Neuronal stem cell (in vitro differentiated cells): ENCODE data around the gene GPR65.

Source experiments
- DNase-seq: peaks from one replicate; pipeline ENCODE4 v3.0.0-alpha.2; 2013; ENCODE audit warnings: low spot score
- H2AFZ ChIP-seq: one replicate; pipeline ENCODE4 v1.6.1; 2013; ENCODE audit warnings: mild to moderate bottlenecking, low read length, inconsistent platforms
- H2AK5ac ChIP-seq: 2 replicates; pipeline ENCODE4 v1.6.1; 2013; ENCODE audit warnings: low read depth, mild to moderate bottlenecking, inconsistent platforms, low read length, moderate library complexity, mixed read lengths
- H2BK120ac ChIP-seq: 2 replicates; pipeline ENCODE4 v1.6.1; 2013; ENCODE audit warnings: low read depth, mild to moderate bottlenecking, inconsistent platforms, low read length, moderate library complexity, mixed read lengths
- H2BK12ac ChIP-seq: one replicate; pipeline ENCODE4 v1.6.1; 2013; ENCODE audit warnings: low read length, inconsistent platforms
- H2BK15ac ChIP-seq: 2 replicates; pipeline ENCODE4 v1.6.1; 2013; ENCODE audit warnings: mild to moderate bottlenecking, low read length, inconsistent platforms, mixed read lengths
- H2BK5ac ChIP-seq: one replicate; pipeline ENCODE4 v1.6.1; 2013; ENCODE audit warnings: inconsistent platforms, mild to moderate bottlenecking, low read length, moderate library complexity
- H3K14ac ChIP-seq: one replicate; pipeline ENCODE4 v1.6.1; 2013; ENCODE audit warnings: low read length, inconsistent platforms
- H3K18ac ChIP-seq: 2 replicates; pipeline ENCODE4 v1.6.1; 2013; ENCODE audit warnings: low read length, inconsistent platforms
- H3K23ac ChIP-seq: 2 replicates; pipeline ENCODE4 v1.6.1; 2013; ENCODE audit warnings: low read depth, mild to moderate bottlenecking, mixed read lengths, low read length, inconsistent platforms; ENCODE audit not compliant: poor library complexity
- H3K27ac ChIP-seq: replicated peaks from 3 replicates; pipeline ENCODE4 v1.5.1; 2013; ENCODE audit warnings: low read length, inconsistent platforms
- H3K27me3 ChIP-seq, 3 experiments: 2 replicates each; pipeline ENCODE4 v1.6.1; 2013; ENCODE audit warnings: low read length in 3 of 3, mild to moderate bottlenecking in 2 of 3, inconsistent platforms in 1 of 3, low read depth in 1 of 3, mixed read lengths in 1 of 3, moderate library complexity in 1 of 3; ENCODE audit not compliant: control insufficient read depth in 3 of 3, insufficient read depth in 3 of 3
- H3K36me3 ChIP-seq, 2 donors: replicated peaks in 1 of 2; 2 replicates each; pipeline ENCODE4 v1.6.1; 2013; ENCODE audit warnings: low read length in 2 of 2; ENCODE audit not compliant: control insufficient read depth in 2 of 2, insufficient read depth in 2 of 2
- H3K4ac ChIP-seq: 2 replicates; pipeline ENCODE4 v1.6.1; 2013; ENCODE audit warnings: inconsistent platforms, mild to moderate bottlenecking, low read length, moderate library complexity
- H3K4me1 ChIP-seq, 2 donors: 1 replicate in 1 of 2; 2 replicates in 1 of 2; pipeline ENCODE4 v1.6.1; 2013; ENCODE audit warnings: low read length in 2 of 2, low read depth in 1 of 2; ENCODE audit not compliant: control insufficient read depth in 2 of 2, insufficient read depth in 1 of 2
- H3K4me2 ChIP-seq: one replicate; pipeline ENCODE4 v1.6.1; 2013; ENCODE audit warnings: mild to moderate bottlenecking, low read length, inconsistent platforms; ENCODE audit not compliant: insufficient read depth, poor library complexity, severe bottlenecking
- H3K4me3 ChIP-seq, 2 donors: 2 replicates each; pipeline ENCODE4 v1.5.1; 2013; ENCODE audit warnings: low read length in 2 of 2, mild to moderate bottlenecking in 2 of 2, inconsistent platforms in 1 of 2, moderate library complexity in 1 of 2
- H3K79me1 ChIP-seq: one replicate; pipeline ENCODE4 v1.6.1; 2013; ENCODE audit warnings: low read depth, mild to moderate bottlenecking, inconsistent platforms, low read length, moderate library complexity
- H3K9ac ChIP-seq: one replicate; pipeline ENCODE4 v1.6.1; 2013; ENCODE audit warnings: mild to moderate bottlenecking, low read depth, low read length, inconsistent platforms; ENCODE audit not compliant: poor library complexity
- H3K9me3 ChIP-seq, 2 donors: replicated peaks in 1 of 2; 2 replicates each; pipeline versions ENCODE3 to v1.6.1; 2013; ENCODE audit warnings: low read length in 2 of 2, mild to moderate bottlenecking in 2 of 2, inconsistent platforms in 1 of 2, low read depth in 1 of 2, mixed read lengths in 1 of 2, moderate library complexity in 1 of 2; ENCODE audit not compliant: control insufficient read depth in 2 of 2, insufficient read depth in 1 of 2
- H4K8ac ChIP-seq: one replicate; pipeline ENCODE4 v1.6.1; 2013; ENCODE audit warnings: low read depth, mild to moderate bottlenecking, inconsistent platforms, low read length, moderate library complexity
- H4K91ac ChIP-seq: one replicate; pipeline ENCODE4 v1.6.1; 2013; ENCODE audit warnings: low read length, low read depth, mild to moderate bottlenecking, inconsistent platforms; ENCODE audit not compliant: poor library complexity
- WGBS, 2 donors: extraction: QIAGEN DNeasy Blood & Tissue Kit; methylation state at CpG; one replicate each; pipeline ENCODE4 v1.1.7; 2013; ENCODE audit warnings: missing lambda C conversion rate in 2 of 2, mixed read lengths in 1 of 2; ENCODE audit not compliant: insufficient read length in 2 of 2, insufficient replicate concordance in 1 of 2; ENCODE audit errors: extremely low coverage in 2 of 2; 5-methylcytosine and 5-hydroxymethylcytosine counted together

GPR65 gene

GRCh38 chr14:88002421-88003075, 2.4 kb upstream of the GPR65 start:
- Histone ChIP-seq H3K27me3 (no peaks in the 10 kb centered on the region), H3K27ac (no peak overlapping the region), H3K23ac (no peak overlapping the region), H2AFZ (no peak overlapping the region), H3K18ac (no peak overlapping the region), H3K14ac (no peak overlapping the region), H2AK5ac (no peak overlapping the region), H3K4ac (no peak overlapping the region), H2BK15ac (no peak overlapping the region), H3K4me1 (no peaks in the 10 kb centered on the region), H3K79me1 (no peaks in the 10 kb centered on the region), H3K9ac (no peak overlapping the region), H3K4me3 (no peak overlapping the region), H3K36me3 (no peaks in the 10 kb centered on the region), H2BK12ac (no peak overlapping the region), H4K91ac (no peak overlapping the region), H4K8ac (no peak overlapping the region), H2BK120ac (no peak overlapping the region), H2BK5ac (no peak overlapping the region), H3K4me2 (no peak overlapping the region), H3K9me3 (no peaks in the 10 kb centered on the region)
- DNase-seq: no peak
- WGBS, 2 donors: no CpG with 5 or more reads among the region's 4 CpGs

- no peak overlapping the region for H2AK5ac ChIP-seq
- no peaks in the 10 kb centered on the region for H3K79me1 ChIP-seq
- no peak overlapping the region for H2AFZ ChIP-seq
- no peak for DNase-seq
- no CpG with 5 or more reads among the region's 4 CpGs for WGBS, 2 donors
- no peak overlapping the region for H3K9ac ChIP-seq
- no peak overlapping the region for H3K18ac ChIP-seq
- no peak overlapping the region for H2BK15ac ChIP-seq
- H4K91ac ChIP-seq: no peak overlapping the region
- H3K27ac ChIP-seq: no peak overlapping the region
- H2BK12ac ChIP-seq: no peak overlapping the region
- no peak overlapping the region for H2BK120ac ChIP-seq
- H3K4me2 ChIP-seq: no peak overlapping the region
- no peaks in the 10 kb centered on the region for H3K9me3 ChIP-seq
- H3K4me1 ChIP-seq: no peaks in the 10 kb centered on the region
- no peak overlapping the region for H3K4me3 ChIP-seq
- H4K8ac ChIP-seq: no peak overlapping the region
- H2BK5ac ChIP-seq: no peak overlapping the region
- H3K23ac ChIP-seq: no peak overlapping the region
- H3K14ac ChIP-seq: no peak overlapping the region
- no peaks in the 10 kb centered on the region for H3K27me3 ChIP-seq
- no peaks in the 10 kb centered on the region for H3K36me3 ChIP-seq
- no peak overlapping the region for H3K4ac ChIP-seq
Measured at GRCh38 chr14:88003425-88003824, 1.5 kb upstream of the GPR65 start.

- Histone ChIP-seq H3K4me3 (no peak overlapping the region), H4K91ac (no peak overlapping the region), H3K23ac (no peak overlapping the region), H3K14ac (no peak overlapping the region), H3K4me1 (no peaks in the 10 kb centered on the region), H3K27ac (no peak overlapping the region), H3K4me2 (no peak overlapping the region), H2BK12ac (no peak overlapping the region), H2AK5ac (no peak overlapping the region), H3K9me3 (no peaks in the 10 kb centered on the region), H3K4ac (no peak overlapping the region), H3K27me3 (no peaks in the 10 kb centered on the region), H3K36me3 (no peaks in the 10 kb centered on the region), H3K9ac (no peak overlapping the region), H2BK5ac (no peak overlapping the region), H2BK15ac (no peak overlapping the region), H4K8ac (no peak overlapping the region), H2AFZ (no peak overlapping the region), H2BK120ac (no peak overlapping the region), H3K18ac (no peak overlapping the region), H3K79me1 (no peaks in the 10 kb centered on the region)
- WGBS, 2 donors: no CpG with 5 or more reads among the region's 3 CpGs
- DNase-seq: no peak
Measured at GRCh38 chr14:88004506-88005036, 364 bp upstream of the GPR65 start.

- no peak overlapping the region for H4K91ac ChIP-seq
- no peak overlapping the region for H3K27ac ChIP-seq
- H3K27me3 ChIP-seq: no peaks in the 10 kb centered on the region
- no peak overlapping the region for H2AFZ ChIP-seq
- no peak for DNase-seq
- H3K18ac ChIP-seq: no peak overlapping the region
- H3K79me1 ChIP-seq: no peaks in the 10 kb centered on the region
- H3K4ac ChIP-seq: no peak overlapping the region
- no peak overlapping the region for H2BK5ac ChIP-seq
- no peak overlapping the region for H2AK5ac ChIP-seq
- WGBS, 2 donors: no CpG with 5 or more reads among the region's 13 CpGs
- H3K4me3 ChIP-seq: no peak overlapping the region
- no peak overlapping the region for H3K9ac ChIP-seq
- H2BK15ac ChIP-seq: no peak overlapping the region
- no peaks in the 10 kb centered on the region for H3K9me3 ChIP-seq
- H3K36me3 ChIP-seq: no peaks in the 10 kb centered on the region
- H3K4me1 ChIP-seq: no peaks in the 10 kb centered on the region
- H3K23ac ChIP-seq: no peak overlapping the region
- no peak overlapping the region for H2BK120ac ChIP-seq
- H3K14ac ChIP-seq: no peak overlapping the region
- no peak overlapping the region for H2BK12ac ChIP-seq
- H3K4me2 ChIP-seq: no peak overlapping the region
- H4K8ac ChIP-seq: no peak overlapping the region
Measured at GRCh38 chr14:88005978-88006851, 1.3 kb downstream of the GPR65 start.
